ENCODE results near the gene FUT8.

FUT8 gene

DNA sequence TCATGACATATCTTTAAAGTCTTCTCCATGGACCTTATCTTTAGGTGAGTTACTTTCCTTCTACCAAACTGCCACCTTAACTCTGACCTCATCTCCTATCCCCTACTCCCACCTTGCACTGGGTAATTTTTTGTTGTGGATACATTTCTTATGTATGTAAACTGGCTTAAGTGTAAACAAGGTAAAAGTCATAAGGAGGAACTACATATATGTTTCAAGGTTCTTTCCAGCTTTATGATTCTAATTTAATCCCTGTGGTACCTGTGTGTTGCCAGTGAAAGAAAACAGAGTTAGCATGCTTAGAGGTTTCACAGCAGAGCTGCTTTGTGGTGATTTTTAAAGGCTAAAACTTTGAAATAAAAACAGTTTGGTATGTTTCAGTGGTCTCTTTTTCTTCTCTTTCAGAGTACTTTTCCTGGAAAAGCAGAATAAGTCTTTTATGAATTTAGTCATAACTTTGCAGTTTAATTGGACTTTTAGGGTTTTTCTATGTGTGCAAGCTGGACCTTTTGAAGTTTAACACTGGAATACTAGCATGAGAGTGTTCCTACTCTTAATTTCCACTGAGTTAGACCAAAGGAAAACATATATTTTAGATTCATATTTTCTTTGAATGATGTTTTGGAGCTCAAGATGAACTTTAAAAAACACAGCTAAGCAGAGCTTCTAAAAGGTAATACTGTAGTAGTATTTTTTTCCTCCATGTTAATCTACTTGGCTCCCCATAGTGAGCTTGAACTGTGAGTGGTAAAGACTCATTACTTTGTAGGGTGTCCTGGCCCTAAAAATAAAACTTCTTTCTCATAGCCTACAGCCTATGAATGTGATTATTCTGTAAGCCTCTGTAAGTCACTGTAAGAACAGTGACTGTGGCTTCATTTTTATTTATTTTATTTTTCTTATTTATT lies 105.4 kb downstream of the FUT8 start:
- no peak for DNase-seq
- intact Hi-C loops (cut with DNase I) = no loop called here

DNA sequence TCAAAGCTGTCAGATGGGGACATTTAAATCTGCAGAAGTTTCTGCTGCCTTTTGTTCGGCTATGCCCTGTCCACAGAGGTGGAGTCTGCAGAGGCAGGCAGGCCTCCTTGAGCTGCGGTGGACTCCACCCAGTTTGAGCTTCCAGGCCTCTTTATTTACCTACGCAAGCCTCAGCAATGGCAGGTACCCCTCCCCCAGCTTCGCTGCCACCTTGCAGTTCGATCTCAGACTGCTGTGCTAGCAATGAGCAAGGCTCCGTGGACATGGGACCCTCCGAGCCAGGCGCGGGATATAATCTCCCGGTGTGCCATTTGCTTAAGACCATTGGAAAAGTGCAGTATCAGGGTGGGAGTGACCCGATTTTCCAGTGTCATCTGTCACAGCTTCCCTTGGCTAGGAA lies 115.5 kb downstream of the FUT8 start:
- no peak for DNase-seq
- intact Hi-C loops (cut with DNase I) = no loop called here

DNA sequence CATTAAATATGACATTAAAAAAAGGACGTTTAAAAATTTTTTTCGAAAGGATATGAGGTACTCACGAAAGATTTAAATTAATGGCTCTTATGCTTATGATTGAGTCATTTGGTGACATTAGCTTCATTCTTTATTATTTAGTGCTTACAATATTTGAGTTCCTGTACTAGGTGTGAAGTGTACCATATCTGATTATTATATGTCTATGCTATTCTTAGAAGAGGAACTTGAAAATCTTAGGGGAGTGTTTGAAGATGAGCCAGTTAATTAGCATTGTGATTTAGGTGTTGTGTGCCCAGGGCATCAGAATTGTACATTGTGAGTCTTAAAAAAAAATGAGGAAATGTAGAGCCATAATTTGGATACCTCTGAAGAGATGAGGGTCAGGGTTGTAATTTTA lies 118.6 kb downstream of the FUT8 start:
- no peak for DNase-seq
- intact Hi-C loops (cut with DNase I) = no loop called here

DNA sequence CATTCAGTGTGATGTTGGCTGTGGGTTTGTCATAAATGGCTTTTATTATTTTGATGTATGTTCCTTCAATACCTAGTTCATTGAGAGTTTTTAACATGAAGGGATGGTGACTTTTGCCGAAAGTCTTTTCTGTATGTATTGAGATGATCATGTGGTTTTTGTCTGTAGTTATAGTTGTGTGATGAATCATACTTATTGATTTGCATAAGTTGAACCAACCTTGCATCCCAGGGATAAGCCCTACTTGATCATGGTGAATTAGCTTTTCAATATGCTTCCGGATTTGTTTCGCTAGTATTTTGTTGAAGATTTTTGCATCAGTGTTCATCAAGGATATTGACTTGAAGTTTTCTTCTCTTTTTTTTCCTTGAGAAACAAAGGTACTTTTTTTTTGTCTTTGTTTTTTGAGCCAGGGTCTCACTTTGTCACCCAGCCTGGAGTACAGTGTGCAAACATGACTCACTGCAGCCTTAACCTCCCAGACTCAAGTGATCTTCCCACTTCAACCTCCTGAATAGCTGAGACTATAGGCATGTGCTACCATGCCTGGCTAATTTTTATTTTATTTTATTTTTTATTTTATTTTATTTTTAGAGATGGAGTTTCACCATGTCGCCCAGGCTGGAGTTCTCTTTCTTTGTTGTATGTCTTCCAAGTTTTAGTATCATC lies 121.3 kb downstream of the FUT8 start:
- no peak for DNase-seq
- intact Hi-C loops (cut with DNase I) = no loop called here

DNA sequence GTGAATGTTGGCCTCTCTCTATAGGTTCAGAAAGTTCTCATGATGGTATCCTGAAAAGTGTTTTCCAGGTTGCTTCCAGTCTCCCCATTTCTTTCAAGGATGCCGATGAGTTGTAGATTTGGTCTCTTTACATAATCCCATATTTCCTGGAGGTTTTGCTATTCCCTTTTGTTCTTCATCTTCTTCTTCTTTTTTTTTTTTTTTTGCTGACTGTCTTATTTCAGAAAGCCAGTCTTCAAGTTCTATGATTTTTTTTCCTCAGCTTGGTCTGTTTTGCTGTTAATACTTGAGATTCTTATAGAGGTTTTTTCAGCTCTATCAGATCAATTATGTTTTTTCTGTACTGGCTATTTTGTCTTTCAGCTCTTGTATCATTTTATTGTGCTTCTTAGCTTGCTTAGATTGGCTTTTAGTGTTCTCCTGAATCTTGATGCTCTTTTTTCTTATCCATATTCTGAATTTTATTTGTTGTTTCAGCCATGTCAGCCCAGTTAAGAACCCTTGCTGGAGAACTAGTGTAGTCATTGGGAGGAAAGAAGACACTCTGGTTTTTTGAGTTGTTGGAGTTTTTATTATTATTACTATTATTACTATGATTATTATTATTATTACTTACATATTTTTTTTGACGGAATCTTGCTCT lies 124.4 kb downstream of the FUT8 start:
- intact Hi-C loops (cut with DNase I) = no loop called here
- DNase-seq = no peak

DNA sequence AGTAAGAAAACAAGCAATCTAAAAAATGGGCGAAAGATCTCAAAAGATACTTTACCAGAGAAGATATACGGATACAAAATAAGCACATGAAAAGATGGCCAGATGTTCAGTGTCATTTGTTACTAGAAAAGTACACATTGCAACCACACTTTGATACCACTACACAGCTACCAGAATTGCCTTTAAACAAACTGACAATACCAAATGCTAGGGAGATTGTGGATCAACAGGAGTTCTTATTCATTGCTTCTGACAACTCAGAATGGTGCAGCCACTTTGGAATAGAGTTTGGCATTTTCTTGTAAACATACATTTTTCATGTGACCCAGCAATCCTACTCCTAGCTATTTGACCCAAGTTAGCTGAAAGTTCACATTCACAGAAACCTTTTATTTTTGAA lies 136.3 kb downstream of the FUT8 start:
- no peak for DNase-seq
- intact Hi-C loops (cut with DNase I) = no loop called here

DNA sequence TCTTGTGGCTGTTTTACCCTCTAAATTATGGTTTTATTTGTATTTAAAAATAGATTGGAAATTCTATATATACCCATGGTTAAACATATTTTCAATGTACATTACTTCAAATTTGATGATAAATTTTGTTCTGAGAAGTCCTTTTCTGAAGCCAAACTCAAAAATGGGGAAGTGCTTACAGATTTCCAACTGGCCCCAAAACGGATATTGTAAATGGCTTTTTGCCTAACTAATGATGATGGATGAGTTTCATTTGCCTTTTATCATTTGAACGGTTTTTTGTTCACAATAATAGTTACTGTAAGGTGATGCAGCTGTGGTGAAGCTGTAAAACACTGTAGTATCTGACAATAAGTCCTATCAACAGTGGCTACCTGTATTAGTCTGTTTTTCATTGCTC lies 136.9 kb downstream of the FUT8 start:
- no peak for DNase-seq
- intact Hi-C loops (cut with DNase I) = no loop called here

DNA sequence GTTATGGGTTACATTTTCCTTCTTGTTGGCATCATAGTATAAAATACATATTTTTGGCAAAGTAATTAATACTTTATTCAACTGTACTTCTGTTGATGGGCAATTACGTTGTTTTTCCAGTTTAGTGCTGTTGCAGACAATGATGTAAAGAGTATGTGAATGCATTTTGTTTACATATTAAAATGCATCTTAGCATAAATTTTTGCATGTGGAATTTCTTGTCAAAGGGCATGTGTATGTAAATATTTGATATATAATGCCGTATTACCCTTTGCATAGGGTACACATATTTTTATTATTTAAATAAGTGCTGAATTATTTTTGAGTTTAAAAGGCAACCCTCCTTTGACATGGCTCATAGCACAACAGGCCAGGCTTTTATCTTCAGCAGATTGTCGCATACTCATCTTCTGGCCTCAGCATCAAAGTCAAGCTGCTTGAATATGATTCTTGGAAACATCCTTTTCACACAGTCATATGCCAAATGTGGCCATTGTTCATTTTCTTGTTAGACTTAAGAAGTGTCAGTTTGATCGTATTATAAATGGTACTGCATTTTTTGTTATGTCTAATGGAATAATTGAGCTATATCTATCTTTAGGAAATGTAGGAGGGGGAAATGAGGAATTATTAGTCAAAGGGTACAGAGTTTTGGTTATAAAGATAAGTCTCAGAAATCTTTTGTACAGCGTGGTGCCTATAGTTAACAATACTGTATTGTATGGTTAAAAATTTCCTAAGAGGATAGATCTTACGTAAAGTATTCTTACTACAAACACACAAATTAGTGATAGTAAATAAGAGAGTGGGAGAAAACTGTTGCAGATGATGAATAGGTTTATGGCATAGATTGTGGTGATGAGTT lies 138.5 kb downstream of the FUT8 start:
- intact Hi-C loops (cut with DNase I) = no loop called here

DNA sequence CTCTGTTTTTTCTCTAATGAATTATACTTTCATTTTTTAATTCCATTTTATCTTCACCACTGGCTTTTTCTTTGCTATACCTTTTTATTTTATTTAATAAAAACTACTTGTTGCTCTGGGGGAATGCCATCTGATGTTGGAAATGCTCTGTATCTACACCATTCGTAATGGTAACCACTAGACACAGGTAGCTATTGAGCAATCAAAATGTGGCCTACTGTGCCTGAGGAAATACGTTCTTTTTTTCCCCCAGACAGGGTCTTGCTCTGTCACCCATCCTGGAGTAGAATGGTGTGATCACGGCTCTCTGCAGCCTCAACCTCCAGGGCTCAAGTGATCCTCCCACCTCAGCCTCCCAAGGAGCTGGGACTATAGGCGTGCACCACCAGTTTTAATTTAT lies 140.2 kb downstream of the FUT8 start:
- intact Hi-C loops (cut with DNase I) = no loop called here

More for the DNA sequence above, 138.5 kb downstream of the FUT8 start:
- DNase-seq = no peak

DNA sequence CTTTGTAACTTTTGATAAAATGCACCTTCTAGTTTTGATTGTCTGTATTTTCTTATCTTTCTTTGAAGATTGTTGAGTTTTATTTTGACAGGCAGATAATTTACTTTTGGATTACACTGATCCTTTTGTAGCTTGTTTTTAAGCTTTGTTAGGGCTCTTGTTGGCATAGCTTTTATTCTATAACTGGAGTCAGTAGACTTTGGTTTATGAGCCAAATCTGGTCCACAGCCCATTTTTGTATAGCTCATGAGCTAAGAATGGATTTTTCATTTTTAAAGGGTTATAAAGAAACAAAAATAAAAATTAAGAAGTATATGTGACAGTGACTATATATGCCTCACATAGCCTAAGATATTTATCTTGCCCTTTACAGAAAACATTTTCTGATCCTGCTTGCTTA lies 142.3 kb downstream of the FUT8 start:
- intact Hi-C loops (cut with DNase I) = no loop called here
- no peak for DNase-seq

More for the DNA sequence above, 140.2 kb downstream of the FUT8 start:
- DNase-seq = no peak

DNA sequence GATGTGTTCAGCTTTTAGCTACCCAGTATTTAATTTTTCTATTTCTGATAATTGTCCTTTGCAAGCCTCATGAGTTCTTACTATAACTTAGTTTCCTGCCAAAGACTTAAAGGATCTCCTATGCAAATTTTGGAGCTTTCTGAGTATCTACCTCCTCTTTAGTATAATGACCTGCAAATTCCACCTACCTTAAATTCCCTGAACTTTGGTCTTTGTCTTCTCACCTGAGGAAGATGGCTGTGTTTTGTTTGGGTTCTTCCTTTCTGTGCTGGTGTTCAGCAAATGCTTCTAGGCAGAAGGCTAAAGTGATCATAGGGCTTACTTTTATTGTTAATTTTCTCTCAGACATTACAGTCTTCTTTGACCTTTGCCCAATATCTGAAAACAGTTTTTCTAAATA lies 142.8 kb downstream of the FUT8 start:
- DNase-seq = no peak

DNA sequence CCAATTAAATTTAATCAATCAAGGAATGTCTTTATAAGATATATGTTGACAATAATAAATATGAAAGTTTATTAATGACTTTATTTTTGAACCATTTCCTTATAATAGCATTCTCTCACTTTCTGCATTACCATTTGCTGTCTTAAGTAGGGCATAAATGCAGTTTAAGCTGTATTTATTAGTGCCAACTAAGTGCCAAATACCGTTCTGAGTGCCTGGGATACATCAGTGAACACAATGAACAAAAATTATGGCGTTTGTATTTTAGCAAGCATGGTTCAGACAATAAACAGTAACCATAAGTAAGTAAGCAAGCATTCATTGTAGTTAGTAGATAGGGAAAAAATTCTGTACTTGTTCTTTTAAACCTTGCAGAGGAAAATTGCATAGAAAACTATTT lies 145.8 kb downstream of the FUT8 start:
- intact Hi-C loops (cut with DNase I) = no loop called here
- DNase-seq = no peak

More for the DNA sequence above, 142.8 kb downstream of the FUT8 start:
- intact Hi-C loops (cut with DNase I) = no loop called here

DNA sequence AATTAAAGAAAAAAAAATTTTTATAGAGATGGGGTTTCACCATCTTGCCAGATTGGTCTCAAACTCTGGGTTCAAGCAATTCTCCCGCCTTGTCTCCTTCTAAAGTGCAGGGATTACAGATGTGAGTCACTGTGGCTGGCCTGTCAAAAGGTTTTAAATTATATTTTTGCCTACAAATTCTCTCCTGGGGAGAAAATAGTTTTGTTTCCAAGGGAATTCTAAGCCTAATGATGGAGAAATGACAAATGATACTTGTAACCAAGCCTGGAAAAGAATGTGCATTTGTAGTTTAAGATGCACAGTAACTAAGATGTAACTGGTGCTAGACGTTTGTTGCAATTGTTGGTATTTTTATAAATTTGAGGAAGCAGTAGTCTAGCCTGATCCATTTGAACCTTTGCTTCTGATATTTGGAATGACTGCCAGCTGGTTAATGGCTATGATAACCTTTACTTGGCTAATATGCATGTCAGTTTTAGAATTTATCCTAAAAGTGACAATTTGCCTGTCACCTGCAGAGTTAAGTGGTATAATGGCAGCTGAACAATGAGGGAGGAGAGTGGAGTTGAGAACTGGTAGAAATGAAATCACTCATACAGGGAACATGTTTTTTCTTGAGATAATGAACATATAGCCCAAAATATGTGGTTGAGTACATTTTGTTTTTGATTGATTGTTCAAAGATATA lies 148.0 kb downstream of the FUT8 start:
- DNase-seq = no peak
- intact Hi-C loops (cut with DNase I) = no loop called here

DNA sequence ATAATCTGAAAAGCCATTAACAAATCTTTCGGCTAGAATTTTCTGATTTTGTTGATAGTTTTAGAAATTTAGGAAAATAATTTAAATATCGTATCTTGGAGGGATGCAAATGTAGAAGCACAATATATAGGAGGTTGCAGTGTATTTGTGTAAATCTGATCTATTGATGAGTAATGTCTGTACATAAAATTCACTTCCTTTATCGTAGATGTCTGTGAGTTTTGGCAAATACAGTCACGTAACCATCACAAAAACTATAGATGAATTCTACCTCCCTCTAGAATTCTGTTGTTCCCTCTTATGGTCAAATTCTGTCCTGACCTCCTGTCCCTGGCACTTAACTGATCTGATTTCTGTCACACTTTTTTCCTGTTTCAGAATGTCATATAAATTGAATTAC lies 151.8 kb downstream of the FUT8 start:
- DNase-seq = no peak
- intact Hi-C loops (cut with DNase I) = no loop called here

DNA sequence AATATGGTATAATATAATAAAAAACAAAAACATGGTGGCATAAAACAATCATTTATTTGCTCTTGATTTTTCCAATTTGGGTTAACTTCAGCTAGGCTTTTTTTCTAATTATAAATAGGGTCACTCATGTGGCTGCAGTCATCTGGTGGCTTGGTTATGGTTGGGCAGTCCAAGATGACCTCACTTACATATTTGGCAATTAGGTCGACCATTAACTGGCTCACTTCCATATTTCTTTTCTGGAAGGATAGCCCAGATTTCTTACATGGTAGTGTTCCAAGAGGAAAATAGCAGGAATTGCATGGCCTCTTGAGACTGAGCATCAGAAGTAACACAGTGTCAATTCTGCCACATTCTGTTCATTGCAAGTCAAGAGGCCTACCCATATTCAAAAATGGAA lies 153.4 kb downstream of the FUT8 start:
- no peak for DNase-seq
- intact Hi-C loops (cut with DNase I) = no loop called here

DNA sequence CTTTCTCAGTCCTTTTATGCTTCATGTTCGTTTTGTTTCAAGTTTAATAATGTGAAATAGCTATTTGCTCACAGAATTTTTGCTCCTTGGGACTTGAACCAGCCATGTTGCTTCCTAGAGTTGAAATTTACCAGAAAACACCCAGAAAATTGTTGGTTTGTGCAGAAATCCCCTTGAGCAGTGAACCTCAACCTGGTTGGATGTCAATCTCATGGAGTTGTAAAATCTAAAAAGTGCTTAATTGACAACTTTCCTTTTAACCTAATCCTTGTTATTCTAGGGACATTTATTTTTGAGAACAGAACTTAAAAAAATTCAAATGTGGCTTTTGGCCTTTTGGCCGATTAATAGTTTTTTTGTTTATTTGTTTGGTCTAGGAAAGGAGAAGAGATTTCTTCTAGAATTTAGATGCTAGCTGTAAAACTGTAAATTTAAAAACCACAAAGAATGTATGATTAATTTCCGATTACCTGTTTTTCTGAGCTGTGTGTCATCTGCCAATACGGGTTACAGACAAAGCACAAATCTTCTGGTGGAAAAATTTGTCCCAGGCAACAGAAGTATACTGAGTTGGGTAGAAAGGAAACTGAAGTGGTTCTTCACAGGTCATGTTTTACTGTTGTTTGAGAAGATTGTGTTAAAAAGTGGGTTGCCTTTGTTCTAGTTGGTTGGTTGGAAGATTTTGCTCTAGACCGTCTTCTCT lies 154.4 kb downstream of the FUT8 start:
- no peak for DNase-seq
- intact Hi-C loops (cut with DNase I) = no loop called here

DNA sequence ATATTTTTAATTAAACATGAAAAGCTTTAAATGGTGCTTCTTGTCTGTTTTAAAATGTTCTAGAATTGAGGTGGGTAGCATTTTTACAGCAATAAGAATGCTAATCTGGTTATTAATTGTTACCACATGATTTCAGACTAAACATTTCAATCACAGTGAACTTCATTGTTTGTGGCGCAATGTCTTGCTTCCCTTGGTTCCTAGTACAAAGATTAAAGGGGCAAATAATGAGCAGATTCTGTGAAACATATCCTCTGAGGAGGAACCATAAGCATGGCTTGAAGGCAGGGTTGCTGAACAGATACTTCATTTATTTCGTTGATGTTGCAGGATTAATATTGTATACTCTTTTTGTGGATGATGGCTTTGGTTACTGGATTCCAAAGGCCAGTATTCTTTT lies 162.1 kb downstream of the FUT8 start:
- DNase-seq = no peak
- intact Hi-C loops (cut with DNase I) = no loop called here

DNA sequence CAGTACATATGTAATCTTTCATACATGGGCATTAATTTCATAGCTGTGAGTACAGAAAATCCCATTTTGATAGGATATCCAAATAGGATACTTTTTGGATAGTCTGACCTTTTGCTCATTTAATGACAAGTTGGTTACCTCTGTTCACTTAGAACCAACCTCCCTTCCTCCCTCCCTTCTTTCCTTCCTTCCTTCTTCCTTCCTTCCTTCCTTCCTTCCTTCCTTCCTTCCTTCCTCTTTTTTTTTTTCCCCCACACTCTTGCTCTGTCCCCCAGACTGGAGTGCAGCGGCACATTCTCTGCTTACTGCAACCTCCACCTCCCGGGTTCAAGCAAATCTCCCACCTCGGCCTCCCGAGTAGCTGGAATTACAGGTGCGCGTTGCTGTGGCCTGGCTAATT lies 162.9 kb downstream of the FUT8 start:
- no peak for DNase-seq
- intact Hi-C loops (cut with DNase I) = no loop called here
